Endodermal cell (in vitro differentiated cells): Measurements from ENCODE around the gene UQCR10. TPM values are rescaled to one million over a fixed set of nuclear protein-coding genes. Genes with fewer than 3 reads are reported as not detected.

Source experiments
- DNase-seq: peaks from one replicate; pipeline ENCODE4 v3.0.0-alpha.2; 2017
- H3K27ac ChIP-seq: 2 replicates; pipeline ENCODE4 v1.5.1; 2013; ENCODE audit warnings: mild to moderate bottlenecking, low read depth, low read length, moderate library complexity
- H3K27me3 ChIP-seq: 2 replicates; pipeline ENCODE4 v1.6.1; 2013; ENCODE audit warnings: mild to moderate bottlenecking, low read length, moderate library complexity; ENCODE audit not compliant: insufficient read depth, control insufficient read depth, poor library complexity, severe bottlenecking
- H3K36me3 ChIP-seq: 2 replicates; pipeline ENCODE4 v1.7.0; 2013; ENCODE audit warnings: mild to moderate bottlenecking, low read length, moderate library complexity; ENCODE audit not compliant: control insufficient read depth, insufficient read depth
- H3K4me1 ChIP-seq: one replicate; pipeline ENCODE4 v1.7.0; 2013; ENCODE audit warnings: low read length; ENCODE audit not compliant: control insufficient read depth, insufficient read depth
- H3K4me3 ChIP-seq: 2 replicates; pipeline ENCODE4 v1.5.1; 2013; ENCODE audit warnings: mild to moderate bottlenecking, low read length, moderate library complexity
- H3K9ac ChIP-seq: 2 replicates; pipeline ENCODE4 v1.6.1; 2013; ENCODE audit warnings: mild to moderate bottlenecking, low read length, moderate library complexity; ENCODE audit not compliant: poor library complexity, severe bottlenecking; ENCODE audit errors: extremely low read depth
- H3K9me3 ChIP-seq: 2 replicates; pipeline ENCODE4 v1.6.1; 2013; ENCODE audit warnings: mild to moderate bottlenecking, low read length, moderate library complexity; ENCODE audit not compliant: control insufficient read depth
- H3K27ac Mint-ChIP-seq: 2 replicates; pipeline ENCODE4 v1.8.0; 2020; ENCODE audit warnings: mixed read lengths
- H3K27me3 Mint-ChIP-seq: 2 replicates; pipeline ENCODE4 v1.8.0; 2021; ENCODE audit warnings: mild to moderate bottlenecking, mixed read lengths; ENCODE audit not compliant: insufficient read depth
- H3K36me3 Mint-ChIP-seq: 2 replicates; pipeline ENCODE4 v1.8.0; 2020; ENCODE audit warnings: low read depth, mixed read lengths
- H3K4me1 Mint-ChIP-seq: 2 replicates; pipeline ENCODE4 v1.8.0; 2020; ENCODE audit warnings: mixed read lengths
- H3K4me3 Mint-ChIP-seq: 2 replicates; pipeline ENCODE4 v1.8.0; 2020; ENCODE audit warnings: mild to moderate bottlenecking, moderate library complexity, mixed read lengths
- H3K9me3 Mint-ChIP-seq: 2 replicates; pipeline ENCODE4 v1.8.0; 2020; ENCODE audit warnings: mild to moderate bottlenecking, mixed read lengths
- CTCF ChIP-seq: fragments of 200-600 bp; sonication (generic); conservative IDR thresholded peaks from 2 replicates; pipeline ENCODE4 v1.5.0; 2021; ENCODE audit warnings: antibody characterized with exemption, mild to moderate bottlenecking
- WGBS, 2 experiments: methylation state at CpG; one replicate each; pipeline versions ENCODE4 v1.1.5 to v1.1.7; 2013; ENCODE audit warnings: missing lambda C conversion rate in 2 of 2, mixed read lengths in 1 of 2; ENCODE audit not compliant: insufficient coverage in 1 of 2, insufficient read length in 1 of 2; 5-methylcytosine and 5-hydroxymethylcytosine counted together
- total RNA-seq, 2 donors: library from RNA; stranded (reverse); fragmentation: NEBNext Ultra II Directional in 1 of 2; extraction: Animal tissue kit (Norgen Biotek cat#: 25700) in 1 of 2; gene quantifications; 2 replicates in 1 of 2; 3 replicates in 1 of 2; pipeline ENCODE4 v1.2.1, GENCODE V29; 2021

Gene UQCR10
- total RNA-seq, 2 donors from 2014 or later = 111 to 120 TPM

GRCh38 chr22:29801796-29802195 is 34.6 kb downstream of the UQCR10 start:
- Histone ChIP-seq H3K4me1 (peaks cover 4% of the 10 kb centered on the region), H3K36me3 (peaks cover 78% of the 10 kb centered on the region), H3K4me3 (no peak overlapping the region), H3K9me3 (no peaks in the 10 kb centered on the region), H3K27me3 (no peaks in the 10 kb centered on the region), H3K9ac (no peak overlapping the region), H3K27ac (no peak overlapping the region)
- Mint-ChIP-seq H3K9me3 (no peaks in the 10 kb centered on the region), H3K27ac (peak overlapping the region; percentile 33), H3K36me3 (peaks cover 51% of the 10 kb centered on the region), H3K4me3 (no peak overlapping the region), H3K4me1 (peaks cover 9% of the 10 kb centered on the region), H3K27me3 (no peaks in the 10 kb centered on the region)
- TF ChIP-seq CTCF = no peak
- 96 to 100% methylated on average over 2 to 8 of the region's 8 CpGs for WGBS, 2 experiments
- no peak for DNase-seq

- Histone ChIP-seq H3K36me3 (peaks cover 76% of the 10 kb centered on the region), H3K4me3 (no peak overlapping the region), H3K4me1 (peaks cover 4% of the 10 kb centered on the region), H3K9me3 (no peaks in the 10 kb centered on the region), H3K9ac (no peak overlapping the region), H3K27ac (no peak overlapping the region), H3K27me3 (no peaks in the 10 kb centered on the region)
- H3K4me3 Mint-ChIP-seq = no peak overlapping the region
- TF ChIP-seq CTCF = no peak
- 89% methylated on average over 2 of the region's 2 CpGs; no CpG with 5 or more reads in 1 of the 2 experiments for WGBS, 2 experiments
- peaks cover 9% of the 10 kb centered on the region for H3K4me1 Mint-ChIP-seq
- H3K27ac Mint-ChIP-seq = no peak overlapping the region
- no peak for DNase-seq
- no peaks in the 10 kb centered on the region for H3K9me3 Mint-ChIP-seq
- H3K36me3 Mint-ChIP-seq = peaks cover 59% of the 10 kb centered on the region
- no peaks in the 10 kb centered on the region for H3K27me3 Mint-ChIP-seq
Measured at GRCh38 chr22:29803190-29803589, 36.0 kb downstream of the UQCR10 start.

- peaks cover 4% of the 10 kb centered on the region for H3K4me1 ChIP-seq
- H3K27ac Mint-ChIP-seq = peak overlapping the region; percentile 1
Measured at GRCh38 chr22:29804985-29805384, 37.8 kb downstream of the UQCR10 start.

More at GRCh38 chr22:29804985-29805384, 37.8 kb downstream of the UQCR10 start:
- peaks cover 67% of the 10 kb centered on the region for H3K36me3 ChIP-seq
- TF ChIP-seq CTCF = no peak
- H3K4me3 ChIP-seq = no peak overlapping the region
- Mint-ChIP-seq H3K36me3 (peaks cover 55% of the 10 kb centered on the region), H3K4me1 (peaks cover 9% of the 10 kb centered on the region), H3K27me3 (no peaks in the 10 kb centered on the region), H3K9me3 (no peaks in the 10 kb centered on the region), H3K4me3 (no peak overlapping the region)
- no peak overlapping the region for H3K9ac ChIP-seq
- H3K9me3 ChIP-seq = no peaks in the 10 kb centered on the region
- no peak overlapping the region for H3K27ac ChIP-seq
- no peak for DNase-seq
- 90 to 100% methylated on average over 2 of the region's 2 CpGs for WGBS, 2 experiments
- no peaks in the 10 kb centered on the region for H3K27me3 ChIP-seq
